Activated naive CD8-positive, alpha-beta T cell treated with anti-CD3 and anti-CD28 coated beads for 36 hours (primary cell): ENCODE data around the gene GGTLC2. TPM values are rescaled to one million over a fixed set of nuclear protein-coding genes. Genes with fewer than 3 reads are reported as not detected.

ENCODE experiments used
- DNase-seq: peaks from one replicate; pipeline ENCODE4 v3.0.0; 2021
- H3K27ac Mint-ChIP-seq: one replicate; pipeline ENCODE4 v1.8.0; 2022; ENCODE audit warnings: mild to moderate bottlenecking, moderate library complexity, mixed read lengths
- H3K27me3 Mint-ChIP-seq: one replicate; pipeline ENCODE4 v1.8.0; 2022; ENCODE audit warnings: mild to moderate bottlenecking, mixed read lengths
- H3K36me3 Mint-ChIP-seq: one replicate; pipeline ENCODE4 v1.8.0; 2021; ENCODE audit warnings: mild to moderate bottlenecking, mixed read lengths
- H3K4me1 Mint-ChIP-seq: one replicate; pipeline ENCODE4 v1.8.0; 2021; ENCODE audit warnings: mixed read lengths
- H3K4me3 Mint-ChIP-seq: one replicate; pipeline ENCODE4 v1.8.0; 2022; ENCODE audit warnings: mild to moderate bottlenecking, moderate library complexity, mixed read lengths
- H3K9me3 Mint-ChIP-seq: one replicate; pipeline ENCODE4 v1.8.0; 2022; ENCODE audit warnings: mixed read lengths
- total RNA-seq, 2 experiments: library from RNA; stranded (reverse); gene quantifications; one replicate each; pipeline ENCODE4 v1.2.3, GENCODE V29; 2021

The GGTLC2 gene
- total RNA-seq, 2 experiments from 2014 or later = not detected

DNA sequence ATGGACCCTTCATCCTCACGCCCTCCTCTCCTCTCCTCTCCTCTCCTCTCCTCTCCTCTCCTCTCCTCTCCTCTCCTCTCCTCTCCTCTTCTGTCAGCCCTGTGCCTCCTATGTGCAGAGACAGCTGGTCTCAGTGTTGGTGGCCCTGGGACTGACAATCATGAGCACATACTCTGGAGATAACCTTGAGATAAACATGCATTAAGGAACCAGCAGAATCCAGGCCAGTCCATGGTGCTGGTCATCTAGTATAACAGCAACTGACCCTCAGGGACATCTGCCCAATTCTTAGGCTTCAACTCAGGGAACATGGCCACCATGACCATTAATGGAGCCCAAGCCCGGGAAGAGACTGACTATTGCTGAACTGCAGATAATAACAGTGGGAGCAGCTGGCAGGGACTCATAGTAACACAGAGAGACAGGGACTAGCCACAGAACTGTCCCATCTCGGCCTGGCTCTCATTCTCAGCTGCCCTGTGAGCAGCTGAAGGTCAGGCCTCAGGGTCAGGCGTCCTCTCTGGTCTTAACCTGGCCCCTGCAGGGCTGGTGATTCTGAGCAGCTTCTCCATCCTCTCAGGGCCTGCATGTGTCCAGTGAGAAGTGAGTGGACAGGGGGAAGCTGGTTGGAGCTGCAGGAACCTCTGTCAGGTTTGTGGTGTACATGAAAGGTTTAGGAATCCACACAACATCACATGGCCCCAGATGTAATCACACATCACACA, 45.4 kb downstream of the GGTLC2 start:
- Mint-ChIP-seq H3K4me1 (no peaks in the 10 kb centered on the region), H3K27me3 (no peaks in the 10 kb centered on the region), H3K36me3 (no peaks in the 10 kb centered on the region), H3K4me3 (no peak overlapping the region), H3K27ac (no peak overlapping the region), H3K9me3 (no peaks in the 10 kb centered on the region)
- no peak for DNase-seq

DNA sequence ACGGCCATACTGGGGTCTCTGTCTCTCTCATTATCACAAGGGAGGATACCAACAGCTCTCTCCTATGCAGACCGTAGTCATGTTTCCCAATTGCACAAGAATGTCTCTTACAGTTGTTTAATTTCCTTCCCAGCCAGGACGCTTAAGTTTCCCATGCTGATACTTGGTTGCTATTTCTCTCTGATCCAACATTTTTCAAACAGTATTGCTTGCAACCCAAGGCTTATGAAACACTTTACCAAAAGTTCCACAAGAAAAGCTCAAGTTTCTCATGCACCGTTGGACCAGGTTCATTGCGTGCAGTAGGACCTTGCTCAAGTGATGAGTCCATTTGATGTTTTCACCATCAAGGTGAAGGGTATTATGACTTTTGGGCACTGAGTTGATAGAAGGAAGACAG, 46.6 kb downstream of the GGTLC2 start:
- no peaks in the 10 kb centered on the region for H3K36me3 Mint-ChIP-seq
- no peak overlapping the region for H3K4me3 Mint-ChIP-seq
- H3K9me3 Mint-ChIP-seq = no peaks in the 10 kb centered on the region
- no peak overlapping the region for H3K27ac Mint-ChIP-seq
- no peak for DNase-seq
- no peaks in the 10 kb centered on the region for H3K4me1 Mint-ChIP-seq
- H3K27me3 Mint-ChIP-seq = no peaks in the 10 kb centered on the region

DNA sequence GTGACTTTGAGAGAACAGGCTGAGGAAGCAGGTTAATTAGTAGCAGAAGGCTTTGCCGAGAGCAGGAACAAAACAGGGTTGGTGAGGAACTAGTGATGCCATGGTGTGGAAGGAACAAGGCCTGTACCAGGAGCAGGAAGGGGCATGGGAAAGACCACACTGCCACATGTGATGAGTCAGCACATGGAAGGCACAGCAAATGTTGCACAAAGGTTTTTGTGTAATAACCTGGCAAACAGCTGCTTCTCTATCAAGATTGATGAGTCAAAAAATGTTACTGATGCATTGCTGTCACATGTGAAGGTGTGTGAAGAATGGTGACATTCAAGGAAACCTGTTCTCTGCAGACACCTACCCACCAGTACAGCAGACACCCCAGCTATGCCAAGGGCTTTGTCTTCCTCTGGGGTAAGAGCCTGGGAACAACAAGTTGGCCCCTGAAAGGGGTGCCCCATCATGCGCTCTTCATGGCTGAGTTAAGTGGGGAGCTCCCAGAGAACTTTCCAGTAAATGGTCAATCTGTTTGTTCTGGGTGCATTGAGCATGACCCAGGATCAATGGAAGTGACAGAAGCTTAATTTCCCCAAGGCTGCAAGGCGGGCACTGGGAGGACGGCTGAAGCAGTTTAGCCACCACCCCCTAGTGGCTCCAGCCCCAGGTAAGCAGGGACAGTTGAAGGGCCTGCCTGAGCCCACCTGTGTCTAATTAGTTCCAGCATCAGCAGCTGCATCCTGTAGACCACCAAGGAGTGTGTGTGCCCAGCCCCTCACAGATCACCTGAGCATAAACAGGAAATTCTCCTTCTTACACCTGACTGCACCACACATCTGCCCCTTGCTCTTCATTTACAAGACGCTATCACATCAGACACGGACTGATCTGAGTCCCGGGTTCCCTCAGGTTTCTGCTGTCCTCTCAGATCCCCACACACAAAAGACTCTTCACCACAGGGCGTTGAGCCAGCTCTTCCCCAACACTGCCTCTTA, 47.6 kb downstream of the GGTLC2 start:
- H3K36me3 Mint-ChIP-seq = no peaks in the 10 kb centered on the region
- no peak overlapping the region for H3K4me3 Mint-ChIP-seq
- no peak overlapping the region for H3K27ac Mint-ChIP-seq
- no peaks in the 10 kb centered on the region for H3K4me1 Mint-ChIP-seq
- no peaks in the 10 kb centered on the region for H3K9me3 Mint-ChIP-seq
- no peak for DNase-seq
- H3K27me3 Mint-ChIP-seq = no peaks in the 10 kb centered on the region

DNA sequence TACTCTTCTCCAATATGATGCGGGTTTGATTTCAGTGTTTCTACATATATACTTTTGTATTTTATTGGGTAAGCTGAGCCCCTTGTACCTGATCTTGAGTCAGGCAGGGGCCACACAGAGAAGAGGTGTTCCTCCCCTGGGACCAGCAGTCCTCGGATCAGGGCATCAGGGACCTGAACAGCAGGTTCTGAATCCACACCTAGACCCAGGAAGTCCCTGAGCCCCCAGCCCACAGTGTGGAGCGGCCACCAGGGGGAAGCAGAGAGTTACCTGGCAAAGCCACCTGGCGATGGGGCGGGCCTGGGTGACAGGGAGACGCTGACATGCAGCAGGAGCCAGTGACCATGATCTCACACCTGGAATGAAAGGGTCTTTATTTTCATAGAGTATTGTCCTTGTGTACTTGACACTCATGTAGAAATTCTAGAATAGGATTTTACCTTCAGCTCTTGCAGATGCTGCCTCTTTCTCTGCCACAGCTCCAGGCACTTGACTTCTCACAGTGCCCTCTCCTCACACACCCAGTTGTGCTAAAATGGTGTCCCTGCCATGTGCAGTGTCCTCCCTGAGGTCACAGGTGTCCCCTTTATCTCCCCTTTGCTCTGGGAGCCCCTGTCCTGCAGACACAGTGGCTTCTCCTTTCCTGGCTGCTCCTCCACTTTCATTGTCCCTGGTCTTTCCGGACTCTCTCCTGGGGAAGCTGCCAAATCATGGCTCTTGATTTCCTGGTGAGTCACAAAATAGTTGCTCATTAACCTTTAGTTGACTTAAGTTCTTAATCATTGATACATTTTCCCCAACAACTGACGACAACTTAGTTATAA, 48.5 kb downstream of the GGTLC2 start:
- no peaks in the 10 kb centered on the region for H3K9me3 Mint-ChIP-seq
- no peak overlapping the region for H3K4me3 Mint-ChIP-seq
- DNase-seq = peak; percentile 62
- no peaks in the 10 kb centered on the region for H3K36me3 Mint-ChIP-seq
- no peaks in the 10 kb centered on the region for H3K4me1 Mint-ChIP-seq
- no peak overlapping the region for H3K27ac Mint-ChIP-seq
- no peaks in the 10 kb centered on the region for H3K27me3 Mint-ChIP-seq

DNA sequence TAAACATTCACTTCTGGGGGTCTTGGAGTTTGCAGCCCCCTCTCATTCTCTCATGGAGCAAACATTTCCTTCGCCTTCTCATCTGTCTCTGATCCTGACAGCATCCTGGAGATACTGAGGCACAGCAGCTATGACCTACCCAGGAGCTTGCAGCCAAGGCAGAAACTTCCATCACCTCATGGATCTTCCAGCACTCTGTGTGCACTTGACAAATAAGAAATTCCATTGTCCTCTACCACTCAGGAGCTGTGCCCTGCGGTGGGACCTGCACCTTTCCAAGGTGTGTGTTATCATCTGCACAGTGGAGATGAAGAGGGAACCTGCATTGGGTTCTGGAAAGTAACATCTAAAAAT, 49.1 kb downstream of the GGTLC2 start:
- Mint-ChIP-seq H3K27ac (no peak overlapping the region), H3K36me3 (no peaks in the 10 kb centered on the region), H3K4me1 (no peaks in the 10 kb centered on the region), H3K4me3 (no peak overlapping the region), H3K9me3 (no peaks in the 10 kb centered on the region), H3K27me3 (no peaks in the 10 kb centered on the region)
- DNase-seq = no peak

DNA sequence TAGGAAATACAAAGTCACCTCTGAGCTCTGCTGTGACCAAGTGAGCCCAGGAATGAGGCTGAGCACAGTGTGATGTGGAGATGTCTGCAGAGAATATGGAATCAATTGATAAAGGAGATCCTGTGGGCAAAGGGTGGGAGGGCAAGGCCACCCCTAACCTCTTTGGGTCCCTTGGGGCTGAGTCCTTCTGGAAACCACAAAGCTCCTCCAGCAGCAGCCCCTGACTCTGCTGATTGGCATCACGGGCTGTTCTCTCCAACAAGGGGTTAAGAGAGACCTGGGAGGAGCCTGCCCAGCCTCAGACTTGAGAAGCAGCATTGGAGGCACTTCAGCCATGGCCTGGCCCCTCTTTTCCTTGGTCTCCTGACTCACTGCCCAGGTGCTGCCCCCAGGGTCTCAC, 49.7 kb downstream of the GGTLC2 start:
- Mint-ChIP-seq H3K27ac (no peak overlapping the region), H3K27me3 (no peaks in the 10 kb centered on the region), H3K4me1 (no peaks in the 10 kb centered on the region), H3K4me3 (no peak overlapping the region), H3K36me3 (no peaks in the 10 kb centered on the region), H3K9me3 (no peaks in the 10 kb centered on the region)
- DNase-seq = no peak

DNA sequence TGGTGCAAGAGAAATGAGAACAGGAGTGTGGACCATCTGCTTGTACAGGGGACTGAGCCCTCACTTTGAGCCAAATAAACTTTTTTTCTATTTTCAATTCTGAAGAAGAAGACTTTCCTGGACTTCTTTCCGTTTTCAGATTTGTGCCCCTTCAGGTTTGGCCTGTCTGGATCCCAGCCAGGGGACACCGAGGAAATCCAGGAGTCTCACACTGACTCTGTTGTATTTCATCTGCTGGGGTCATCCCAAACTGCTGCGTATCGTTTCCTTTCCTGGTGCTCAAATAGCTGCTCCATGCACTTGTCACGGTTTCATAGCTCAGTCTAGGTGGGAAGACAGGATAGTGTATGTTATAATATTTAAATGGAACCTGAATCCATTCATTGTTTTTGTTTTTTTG, 51.7 kb downstream of the GGTLC2 start:
- H3K27me3 Mint-ChIP-seq = no peaks in the 10 kb centered on the region
- no peak for DNase-seq
- H3K27ac Mint-ChIP-seq = no peak overlapping the region
- H3K36me3 Mint-ChIP-seq = no peaks in the 10 kb centered on the region
- H3K4me1 Mint-ChIP-seq = no peaks in the 10 kb centered on the region
- H3K9me3 Mint-ChIP-seq = no peaks in the 10 kb centered on the region
- no peak overlapping the region for H3K4me3 Mint-ChIP-seq

Other genes starting within 250 kb of the GGTLC2 start
- 1 to 10 TPM; 2.9 TPM for gene ZNF280B, start 135.9 kb upstream of the GGTLC2 start, total RNA-seq
- gene ZNF280A, start 124.3 kb upstream of the GGTLC2 start, total RNA-seq = not detected
- not detected for gene PRAME, start 85.3 kb upstream of the GGTLC2 start, total RNA-seq
- under 1 TPM; 0.62 to 0.93 TPM for gene IGLL5, start 243.2 kb downstream of the GGTLC2 start, total RNA-seq